HG02973 (cell line): ENCODE data around the gene SLC39A1.
"Not testable (repeated sequence)": the region's sequence is repeated elsewhere in the genome, so short reads cannot be mapped to it uniquely, and the experiment has no call there.

Experiments
- ATAC-seq: cut with Tn5 transposase; IDR thresholded peaks from one replicate; pipeline ENCODE4 v1.9.1; 2021; ENCODE audit warnings: moderate library complexity; ENCODE audit not compliant: unreplicated experiment

SLC39A1 gene, protein sequence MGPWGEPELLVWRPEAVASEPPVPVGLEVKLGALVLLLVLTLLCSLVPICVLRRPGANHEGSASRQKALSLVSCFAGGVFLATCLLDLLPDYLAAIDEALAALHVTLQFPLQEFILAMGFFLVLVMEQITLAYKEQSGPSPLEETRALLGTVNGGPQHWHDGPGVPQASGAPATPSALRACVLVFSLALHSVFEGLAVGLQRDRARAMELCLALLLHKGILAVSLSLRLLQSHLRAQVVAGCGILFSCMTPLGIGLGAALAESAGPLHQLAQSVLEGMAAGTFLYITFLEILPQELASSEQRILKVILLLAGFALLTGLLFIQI

DNA sequence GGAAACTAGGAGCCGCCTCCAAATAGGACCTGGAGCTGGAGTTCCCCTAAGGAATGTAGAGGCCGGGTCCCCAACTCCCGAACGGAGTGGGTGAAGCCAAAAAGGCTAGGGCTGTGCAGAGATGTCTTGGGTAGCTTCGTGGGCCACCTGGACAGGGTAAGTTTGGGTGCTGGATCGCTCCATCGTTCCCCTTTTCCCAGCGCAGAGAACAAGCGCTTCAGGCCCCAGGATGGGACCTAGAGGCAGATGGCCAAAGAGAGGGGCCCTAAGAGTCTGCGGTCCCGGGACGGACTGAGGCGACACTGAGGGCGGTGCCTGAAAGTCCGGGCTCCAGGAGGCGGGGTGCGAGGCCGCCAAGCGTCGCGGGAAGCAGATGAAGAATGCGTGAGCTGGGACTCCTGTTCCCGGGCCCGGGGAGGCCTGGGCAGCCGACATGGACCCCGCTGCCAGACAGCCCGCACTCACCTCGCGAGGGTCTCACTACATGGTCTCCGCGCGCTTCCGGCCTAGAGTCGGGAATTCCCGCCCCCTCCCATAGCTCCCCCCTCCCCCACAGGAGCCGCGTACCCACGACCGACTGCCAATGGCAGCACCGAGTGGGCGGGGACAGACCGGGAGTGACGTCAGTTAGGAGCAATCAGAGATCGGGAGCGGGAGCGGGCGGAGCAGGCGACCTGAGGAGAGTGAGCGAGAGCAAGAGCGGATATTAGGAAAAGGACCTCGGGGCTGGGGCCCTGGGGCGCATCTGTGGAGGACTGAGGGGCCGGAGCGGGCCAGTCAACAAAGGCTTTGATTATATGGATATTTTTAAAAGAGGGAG, at the start of gene SLC39A1:
Gene SLC39A1 (minus strand): TSS at position 508 of the 820 bp plus-strand sequence. CDS start 822 bp downstream, outside the sequence.
- peak; percentile 35 for ATAC-seq

DNA sequence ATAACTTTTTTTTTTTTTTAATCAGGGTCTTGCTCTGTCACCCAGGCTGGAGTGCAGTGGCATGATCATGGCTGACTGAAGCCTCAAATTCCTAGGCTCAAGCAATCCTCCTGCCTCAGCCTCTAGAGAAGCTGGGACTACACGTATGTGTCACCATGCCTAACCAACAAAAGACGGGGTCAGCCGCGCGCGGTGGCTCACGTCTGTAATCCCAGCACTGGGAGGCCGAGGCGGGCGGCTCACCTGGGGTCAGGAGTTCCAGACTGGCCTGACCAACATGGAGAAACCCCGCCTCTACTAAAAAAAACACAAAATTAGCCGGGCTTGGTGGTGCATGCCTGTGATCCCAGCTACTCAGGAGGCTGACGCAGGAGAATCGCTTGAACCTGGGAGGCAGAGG, 49.2 kb upstream of the SLC39A1 start:
- ATAC-seq = not testable (repeated sequence)

DNA sequence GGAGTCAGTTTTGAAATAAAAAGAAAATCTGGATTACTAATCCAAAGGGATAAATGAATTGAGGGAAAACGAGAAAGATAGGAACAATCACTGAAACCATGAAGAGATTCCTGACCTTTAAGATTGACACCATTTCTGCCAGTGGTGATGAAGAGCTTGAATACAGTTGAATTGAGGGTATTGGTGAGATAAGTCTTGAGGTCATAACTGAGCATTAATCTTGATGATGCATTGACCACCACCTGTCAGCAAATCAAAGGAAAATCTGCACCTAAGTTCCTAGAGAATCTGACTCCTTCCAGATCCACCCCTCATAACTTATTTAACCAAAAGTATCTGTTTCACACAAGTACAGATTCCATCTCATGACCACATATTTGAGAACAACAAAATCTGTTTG, 48.8 kb upstream of the SLC39A1 start:
- ATAC-seq = no peak

DNA sequence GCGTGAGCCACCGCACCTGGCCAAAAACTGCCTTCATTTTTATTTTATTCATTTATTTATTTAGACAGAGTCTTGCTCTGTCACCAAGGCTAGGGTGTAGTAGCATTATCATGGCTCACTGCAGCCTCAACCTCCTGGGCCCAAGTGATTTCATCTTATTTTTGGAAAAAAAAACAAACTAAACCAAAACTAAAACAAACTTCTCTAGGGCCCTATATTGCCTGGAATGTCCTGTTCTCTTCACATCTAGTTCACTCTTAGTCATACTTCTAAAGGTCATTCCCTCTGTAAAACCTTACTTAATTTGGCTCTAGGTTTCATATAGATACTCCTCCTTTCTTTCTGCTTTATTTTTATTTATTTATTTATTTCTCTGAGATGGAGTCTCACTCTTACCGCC, 42.8 kb upstream of the SLC39A1 start:
- ATAC-seq = no peak

DNA sequence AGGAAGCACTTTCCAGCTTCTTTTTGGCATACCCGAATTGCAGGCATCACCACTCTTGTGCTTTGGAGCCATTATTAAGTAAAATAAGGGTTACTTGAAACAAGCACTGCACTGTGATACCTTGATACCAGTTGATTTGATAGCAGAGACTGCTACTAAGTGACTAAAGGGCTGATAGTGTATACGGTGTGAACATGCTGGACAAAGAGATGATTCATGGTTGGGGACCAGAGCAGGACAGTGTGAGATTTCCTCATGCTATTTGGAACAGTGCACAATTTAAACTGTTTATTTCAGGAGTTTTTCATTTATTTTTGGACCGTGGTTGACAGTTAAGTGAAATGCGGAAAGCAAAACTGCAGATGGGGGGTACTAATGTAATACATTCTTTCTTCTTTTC, 37.1 kb upstream of the SLC39A1 start:
- no peak for ATAC-seq

DNA sequence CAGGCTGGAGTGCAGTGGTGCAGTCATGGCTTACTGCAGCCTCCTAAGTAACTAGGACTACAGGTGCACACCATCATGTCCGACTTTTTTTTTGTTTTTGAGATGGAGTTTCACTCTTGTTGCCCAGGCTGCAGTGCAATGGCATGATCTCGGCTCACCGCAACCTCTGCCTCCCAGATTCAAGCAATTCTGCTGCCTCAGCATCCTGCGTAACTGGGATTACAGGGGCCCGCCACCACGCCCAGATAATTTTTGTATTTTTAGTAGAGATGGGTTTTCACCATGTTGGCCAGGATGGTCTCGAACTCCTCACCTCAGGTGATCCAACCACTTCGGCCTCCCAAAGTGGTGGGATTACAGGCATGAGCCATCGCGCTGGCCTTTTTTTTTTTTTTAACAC, 33.5 kb upstream of the SLC39A1 start:
- not testable (repeated sequence) for ATAC-seq

DNA sequence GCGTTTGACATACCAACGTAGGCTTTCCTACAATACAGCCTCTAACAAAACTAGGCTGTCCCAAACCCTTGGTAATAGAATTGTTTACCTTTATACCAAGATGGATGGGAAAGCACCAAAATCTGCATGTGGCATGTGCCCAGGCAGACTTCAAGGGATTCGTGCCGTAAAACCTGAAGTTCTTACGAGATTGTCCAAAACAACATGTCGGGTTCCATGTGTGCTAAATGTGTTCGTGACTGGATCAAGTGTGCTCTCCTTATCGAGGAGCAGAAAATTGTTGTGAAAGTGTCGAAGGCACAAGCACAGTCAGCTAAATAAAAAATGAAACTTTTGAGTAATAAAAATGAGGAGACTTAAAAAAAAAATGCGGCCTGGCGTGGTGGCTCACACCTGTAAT, 32.3 kb upstream of the SLC39A1 start:
- ATAC-seq = no peak

DNA sequence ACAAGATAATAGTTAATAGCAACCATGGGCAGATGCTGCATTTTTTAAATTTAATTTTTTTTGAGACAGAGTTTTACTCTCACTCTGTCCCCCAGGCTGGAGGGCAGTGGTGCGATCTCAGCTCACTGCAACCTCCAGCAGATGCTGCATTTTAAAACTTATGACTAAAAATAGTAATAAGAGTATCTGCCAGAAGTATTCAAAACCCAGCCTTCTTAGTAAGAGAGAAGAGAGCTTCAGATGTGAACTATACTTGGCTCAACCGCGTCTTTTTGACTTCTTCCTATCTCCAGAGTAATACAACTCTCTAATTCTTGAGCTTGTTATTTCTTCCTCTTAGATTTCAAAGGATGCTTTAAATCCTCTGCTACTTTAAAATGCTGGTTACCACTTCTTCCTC, 31.9 kb upstream of the SLC39A1 start:
- no peak for ATAC-seq

DNA sequence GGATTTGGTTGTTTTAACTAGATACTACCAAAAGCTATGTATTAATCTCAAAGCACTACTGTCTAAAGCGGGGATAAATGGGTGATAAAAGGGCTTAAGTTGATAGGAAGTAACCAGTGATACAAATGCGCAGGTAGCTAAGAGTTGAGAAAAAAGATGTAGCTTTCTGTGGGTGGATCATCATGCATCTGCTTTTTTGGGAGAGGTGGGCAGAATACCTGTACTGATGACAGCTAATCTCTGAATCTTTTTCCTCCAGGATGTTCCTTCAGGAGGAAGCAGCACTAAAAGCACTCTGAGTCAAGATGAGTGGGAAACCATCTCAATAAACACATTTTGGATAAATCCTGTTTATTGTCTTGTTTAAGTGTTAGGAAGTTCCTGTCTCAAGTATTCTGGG, 28.5 kb upstream of the SLC39A1 start:
- no peak for ATAC-seq

DNA sequence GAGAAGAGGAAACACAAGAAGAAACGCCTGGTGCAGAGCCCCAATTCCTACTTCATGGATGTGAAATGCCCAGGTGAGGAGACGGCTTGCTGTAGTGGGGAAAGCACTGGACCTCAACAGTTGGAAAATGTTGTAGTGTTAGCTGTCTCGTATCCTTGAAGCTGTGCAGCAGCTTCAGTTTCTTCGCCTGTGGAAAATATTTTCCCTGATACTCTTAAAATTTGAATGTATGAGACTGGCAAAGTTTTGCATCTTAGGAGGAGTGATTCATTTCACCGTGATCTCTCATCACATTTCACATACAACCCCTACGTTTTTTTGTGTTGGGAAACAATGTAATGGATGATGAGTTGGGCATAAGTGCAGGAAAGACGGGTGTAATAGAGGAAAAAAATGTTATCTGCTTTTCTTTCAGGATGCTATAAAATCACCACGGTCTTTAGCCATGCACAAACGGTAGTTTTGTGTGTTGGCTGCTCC, 27.9 kb upstream of the SLC39A1 start:
- ATAC-seq = no peak

DNA sequence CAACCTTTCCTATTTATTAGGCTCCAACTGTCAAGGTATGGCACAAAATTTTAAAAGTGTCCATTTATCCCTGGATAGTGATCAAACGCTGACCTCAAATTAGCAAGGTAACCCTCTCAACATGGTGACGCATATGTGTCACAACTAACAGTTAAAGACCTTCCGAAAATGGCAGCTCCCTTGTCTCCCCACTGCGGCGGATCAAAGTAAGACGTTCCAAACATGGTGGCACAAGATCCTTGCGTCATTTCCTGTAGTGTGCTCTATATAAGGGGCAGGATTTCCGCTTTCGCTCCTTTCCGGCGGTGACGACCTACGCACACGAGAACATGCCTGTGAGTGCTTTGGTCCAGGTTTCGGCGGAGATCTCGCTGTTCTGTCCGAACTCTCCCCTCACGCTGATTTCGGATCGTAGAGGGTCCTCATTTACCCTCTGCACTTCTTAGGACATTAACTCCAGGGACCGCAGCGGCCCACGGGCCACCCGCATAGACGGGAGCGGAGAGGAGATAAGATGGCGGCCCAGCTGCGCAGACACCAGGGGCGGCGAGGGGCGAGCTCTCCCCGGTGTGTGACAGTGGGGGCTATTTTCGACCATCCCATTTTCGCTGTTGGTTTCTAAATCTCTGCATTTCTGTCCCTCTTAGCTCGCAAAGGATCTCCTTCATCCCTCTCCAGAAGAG, 27.3 kb upstream of the SLC39A1 start, which contains the start of gene RPS27:
Gene RPS27 (plus strand): TSS at position 295 of the 683 bp plus-strand sequence. CDS start 35 bp downstream, at position 330.
- ATAC-seq = peak; percentile 62

DNA sequence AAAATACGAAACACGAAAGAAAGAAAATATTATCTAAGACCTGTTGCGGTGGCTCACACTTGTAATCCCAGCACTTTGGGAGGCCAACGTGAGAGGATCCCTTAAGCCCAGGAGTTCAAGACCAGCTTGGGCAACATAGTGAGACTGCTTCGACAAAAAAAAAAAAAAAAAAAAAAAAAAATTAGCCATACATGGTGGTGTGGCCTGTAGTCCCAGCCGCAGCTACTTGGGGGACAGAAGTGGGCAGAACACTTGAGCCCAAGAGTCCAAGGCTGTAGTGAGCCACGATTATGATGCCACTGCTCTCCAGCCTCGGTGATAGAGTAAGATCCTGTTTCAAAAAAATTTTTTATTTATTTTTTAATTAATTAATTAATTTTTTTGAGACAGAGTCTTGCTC, 24.3 kb upstream of the SLC39A1 start:
- no peak for ATAC-seq

DNA sequence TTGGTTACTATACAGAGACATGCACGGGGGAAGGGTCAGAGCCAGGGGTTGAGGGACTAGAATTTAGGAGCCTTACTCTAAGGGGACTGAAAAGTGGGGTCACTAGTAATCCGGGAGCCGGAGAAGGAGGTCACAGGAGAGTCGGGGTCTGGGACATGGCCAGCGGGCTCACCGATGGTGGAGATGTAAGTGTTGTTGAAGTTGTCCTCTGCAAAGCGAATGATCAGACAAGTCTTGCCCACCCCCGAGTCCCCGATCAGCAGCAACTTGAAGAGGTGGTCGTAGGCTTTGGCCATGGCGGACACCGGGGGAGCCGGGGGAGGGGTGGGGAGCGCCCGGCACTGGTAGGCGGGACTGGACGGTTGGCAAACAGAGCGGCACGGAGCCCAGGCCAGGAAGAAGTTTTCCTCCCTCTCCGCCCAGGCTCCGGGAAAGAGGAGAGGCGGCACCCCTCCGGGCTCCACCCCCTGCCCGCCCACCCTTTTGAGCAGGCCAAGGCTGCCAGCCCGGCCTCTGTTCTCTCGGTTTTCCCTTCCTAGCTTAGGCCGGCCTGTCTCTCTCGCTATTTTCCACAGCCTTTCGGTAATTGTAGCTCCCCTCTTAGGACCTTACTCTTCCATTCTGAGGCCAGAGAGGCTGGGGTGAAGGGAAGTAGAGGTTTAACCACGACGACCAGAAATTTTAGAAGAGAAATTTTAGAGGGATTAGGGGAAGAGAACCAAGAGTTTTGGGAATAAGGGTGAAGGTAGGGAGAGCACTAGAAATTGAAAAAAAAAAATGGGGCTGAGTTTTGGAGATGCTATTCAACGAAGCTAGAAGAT, 22.8 kb upstream of the SLC39A1 start, which contains the start of gene RAB13:
Gene RAB13 (minus strand): TSS at position 399 of the 821 bp plus-strand sequence. CDS start 103 bp downstream, at position 296.
- no peak for ATAC-seq

DNA sequence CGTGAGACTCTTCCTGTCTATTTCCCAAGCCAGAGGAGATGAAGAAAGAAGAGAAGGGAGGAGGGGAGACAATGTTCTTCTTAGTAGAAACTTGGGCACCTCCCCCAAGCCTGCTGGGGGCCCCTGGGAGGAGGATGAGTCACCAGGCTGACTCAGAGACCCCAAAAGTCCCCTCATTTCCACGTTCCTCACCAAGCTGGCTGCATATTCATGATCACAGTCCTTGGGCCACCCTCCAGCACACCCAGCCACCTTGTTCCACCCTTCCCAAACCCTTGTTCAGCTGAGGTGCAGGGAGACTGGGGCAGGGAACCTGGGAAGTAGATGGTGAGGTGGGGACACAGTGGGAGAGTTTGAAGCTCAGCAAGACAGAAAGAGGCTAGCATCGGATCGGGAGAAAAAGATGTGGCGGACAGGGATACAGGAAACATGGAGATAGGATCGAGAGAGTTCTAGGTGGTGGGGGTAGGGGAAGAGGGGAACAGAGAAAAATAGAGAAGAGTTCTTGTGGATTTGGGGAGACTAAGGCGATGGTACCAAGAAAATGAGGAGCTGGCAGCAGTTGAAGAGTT, 22.1 kb upstream of the SLC39A1 start:
- ATAC-seq = no peak

DNA sequence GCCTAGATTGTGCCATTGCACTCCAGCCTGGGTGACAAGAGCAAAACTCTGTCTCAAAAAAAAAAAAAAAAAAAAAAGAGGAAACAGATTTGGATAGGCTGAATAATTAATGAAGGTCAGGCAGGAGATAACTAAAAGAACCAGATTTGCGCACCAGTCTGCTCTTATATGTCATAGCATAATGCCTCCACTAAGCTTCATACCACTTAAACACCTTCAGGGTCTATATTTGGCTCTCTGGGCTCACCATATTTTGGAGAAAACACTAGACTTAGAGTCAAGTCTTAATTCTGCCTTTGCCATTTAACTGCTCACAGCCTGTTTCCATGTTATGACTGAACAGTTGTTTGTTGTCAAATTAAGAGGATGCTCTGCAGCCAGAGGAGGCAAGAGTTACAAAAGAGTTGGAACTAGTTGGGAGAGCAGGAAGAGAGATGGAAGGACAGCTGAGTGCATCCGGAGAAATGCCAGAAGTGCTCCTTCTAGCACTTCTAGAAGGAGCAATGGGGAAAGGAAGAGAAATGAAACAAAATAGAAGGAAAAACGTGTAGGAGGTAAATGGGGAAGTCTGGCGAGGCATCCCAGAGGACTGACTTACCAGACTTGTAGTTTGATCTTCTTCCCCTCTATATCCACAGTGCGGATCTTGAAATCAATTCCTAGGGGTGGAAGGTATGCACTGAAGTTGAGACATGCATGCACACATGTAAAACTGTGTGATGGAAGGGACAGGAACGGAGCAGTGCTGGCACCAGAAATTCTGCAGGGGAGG, 21.0 kb upstream of the SLC39A1 start:
- no peak for ATAC-seq

DNA sequence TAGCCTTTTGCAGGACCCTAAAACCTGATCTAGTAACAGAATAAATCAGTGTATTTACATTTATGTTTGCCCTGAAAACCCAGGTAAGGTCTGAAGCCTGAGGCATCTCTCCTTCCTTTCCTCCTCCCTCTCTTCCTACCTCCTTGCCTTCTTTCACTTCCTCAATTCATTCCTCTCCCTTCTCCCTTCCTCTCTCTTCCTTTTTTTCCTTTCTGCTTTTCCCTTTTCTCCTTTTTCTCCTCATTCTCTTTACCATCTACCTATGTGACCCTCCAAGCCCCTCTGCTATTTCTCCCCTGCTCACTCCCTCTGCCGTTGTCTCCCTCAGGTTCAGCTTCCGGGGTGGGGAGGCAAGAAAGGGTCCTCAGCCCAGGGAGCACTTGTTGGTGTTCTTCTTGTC, 18.4 kb upstream of the SLC39A1 start:
- not testable (repeated sequence) for ATAC-seq

DNA sequence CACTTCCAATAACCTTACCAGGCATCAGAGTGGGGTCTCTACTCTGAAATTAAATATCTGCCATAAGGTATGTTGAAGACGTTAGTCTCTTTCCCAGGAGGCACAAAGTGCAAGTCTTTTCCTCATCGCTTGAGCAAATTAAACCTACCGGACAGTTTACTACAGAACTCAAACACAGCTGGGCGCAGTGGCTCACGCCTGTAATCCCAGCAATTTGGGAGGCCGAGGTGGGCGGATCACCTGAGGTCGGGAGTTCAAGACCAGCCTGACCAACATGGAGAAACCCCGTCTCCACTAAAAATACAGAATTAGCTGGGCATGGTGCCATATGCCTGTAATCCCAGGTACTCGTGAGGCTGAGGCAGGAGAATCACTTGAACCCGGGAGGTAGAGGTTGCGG, 15.8 kb upstream of the SLC39A1 start:
- ATAC-seq = not testable (repeated sequence)

DNA sequence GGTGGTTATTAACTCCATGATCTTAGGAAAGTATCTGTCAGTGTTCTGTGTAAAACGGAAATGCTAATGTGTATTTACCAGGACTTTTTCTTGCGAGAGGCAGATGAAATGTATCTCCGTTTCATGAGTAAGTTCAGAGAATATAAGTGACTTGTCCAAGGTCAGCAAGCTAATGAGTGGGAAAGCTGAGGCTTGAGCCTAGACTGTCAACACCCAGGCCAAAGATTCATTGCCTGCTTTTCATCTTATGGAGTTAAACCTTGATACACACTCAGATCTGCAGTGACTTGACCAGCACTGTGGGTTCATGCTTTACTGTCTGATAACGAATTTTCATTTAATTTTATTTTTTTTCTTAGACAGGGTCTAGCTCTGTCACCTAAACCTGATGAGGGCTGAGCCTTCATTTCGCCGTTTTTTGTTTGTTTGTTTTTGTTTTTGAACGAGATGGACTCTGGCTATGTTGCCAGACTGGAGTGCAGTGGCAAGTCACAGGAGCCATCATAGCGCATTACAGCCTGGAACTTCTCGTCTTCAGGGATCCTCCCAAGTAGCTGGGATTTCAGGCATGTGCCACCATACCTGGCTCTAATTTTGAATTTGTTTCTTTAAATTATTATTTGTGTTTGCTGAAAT, 15.1 kb upstream of the SLC39A1 start:
- no peak for ATAC-seq
